Keratinocyte (primary cell): ENCODE measurements around the gene ZNF784.

Experiments used
- EZH2 ChIP-seq: IDR thresholded peaks from one replicate; pipeline ENCODE4 v1.6.1; 2012; ENCODE audit warnings: inconsistent platforms, mild to moderate bottlenecking, low read length, moderate library complexity
- TF ChIP-seq, protein P1 (sequence below), 3 experiments: IDR thresholded peaks in 1 of 3; conservative IDR thresholded peaks in 1 of 3; optimal IDR thresholded peaks in 1 of 3; 2 replicates in 2 of 3; 3 replicates in 1 of 3; pipeline versions ENCODE3 to v1.5.1; 2011; ENCODE audit warnings: low read length in 3 of 3, mild to moderate bottlenecking in 3 of 3, moderate library complexity in 2 of 3, control low read depth in 1 of 3, inconsistent platforms in 1 of 3; ENCODE audit not compliant: insufficient read depth in 2 of 3; ENCODE audit errors: extremely low read depth in 1 of 3

DNA sequence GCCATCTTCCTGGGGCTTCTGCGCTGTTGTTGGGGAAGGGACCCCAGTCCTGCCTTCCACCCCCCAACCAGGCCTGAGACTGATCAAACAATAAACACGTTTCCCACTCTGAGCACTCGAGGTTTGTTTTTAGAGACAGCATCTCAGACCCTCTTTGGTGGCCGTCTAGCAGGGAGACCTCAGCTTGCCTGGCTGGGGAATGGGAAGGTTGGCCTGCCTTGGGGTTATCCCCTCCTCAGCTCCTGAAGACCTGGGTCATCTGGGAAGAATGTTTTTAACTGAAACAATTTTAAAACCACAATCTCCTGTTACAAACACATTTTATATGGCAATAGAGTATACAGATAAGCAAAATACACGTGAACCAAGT, 21.1 kb upstream of the ZNF784 start:
- TF ChIP-seq EZH2, result no peak
- TF ChIP-seq, protein P1, sequence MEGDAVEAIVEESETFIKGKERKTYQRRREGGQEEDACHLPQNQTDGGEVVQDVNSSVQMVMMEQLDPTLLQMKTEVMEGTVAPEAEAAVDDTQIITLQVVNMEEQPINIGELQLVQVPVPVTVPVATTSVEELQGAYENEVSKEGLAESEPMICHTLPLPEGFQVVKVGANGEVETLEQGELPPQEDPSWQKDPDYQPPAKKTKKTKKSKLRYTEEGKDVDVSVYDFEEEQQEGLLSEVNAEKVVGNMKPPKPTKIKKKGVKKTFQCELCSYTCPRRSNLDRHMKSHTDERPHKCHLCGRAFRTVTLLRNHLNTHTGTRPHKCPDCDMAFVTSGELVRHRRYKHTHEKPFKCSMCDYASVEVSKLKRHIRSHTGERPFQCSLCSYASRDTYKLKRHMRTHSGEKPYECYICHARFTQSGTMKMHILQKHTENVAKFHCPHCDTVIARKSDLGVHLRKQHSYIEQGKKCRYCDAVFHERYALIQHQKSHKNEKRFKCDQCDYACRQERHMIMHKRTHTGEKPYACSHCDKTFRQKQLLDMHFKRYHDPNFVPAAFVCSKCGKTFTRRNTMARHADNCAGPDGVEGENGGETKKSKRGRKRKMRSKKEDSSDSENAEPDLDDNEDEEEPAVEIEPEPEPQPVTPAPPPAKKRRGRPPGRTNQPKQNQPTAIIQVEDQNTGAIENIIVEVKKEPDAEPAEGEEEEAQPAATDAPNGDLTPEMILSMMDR (optimal IDR thresholded peaks at IDR 0.05 in 1 of 3, IDR thresholded peaks at IDR 0.05 in 1 of 3, conservative IDR thresholded peaks at IDR 0.05 in 1 of 3; ENCODE audit: extremely low read depth in 1 of 3, insufficient read depth in 2 of 3, low read length in 3 of 3), result no peak
